Suprapubic skin (tissue), 4 donors: ENCODE results near the gene SLC43A3. TPM values are rescaled to one million over a fixed set of nuclear protein-coding genes. Genes with fewer than 3 reads are reported as not detected.
"Not testable (repeated sequence)": the region's sequence is repeated elsewhere in the genome, so short reads cannot be mapped to it uniquely, and the experiment has no call there.

ENCODE experiments used
- DNase-seq, 2 donors: peaks; one replicate each; pipeline ENCODE4 v3.0.0-alpha.2; 2019; ENCODE audit warnings: low spot score in 2 of 2
- H3K27ac ChIP-seq: fragments of 200-600 bp; sonication (generic); one replicate; pipeline ENCODE4 v1.5.1; 2019
- H3K27me3 ChIP-seq: fragments of 200-600 bp; sonication (generic); one replicate; pipeline ENCODE4 v1.5.1; 2019
- H3K36me3 ChIP-seq: fragments of 200-600 bp; sonication (generic); one replicate; pipeline ENCODE4 v1.5.1; 2019
- H3K4me1 ChIP-seq: fragments of 200-600 bp; sonication (generic); one replicate; pipeline ENCODE4 v1.5.1; 2019
- H3K4me3 ChIP-seq: fragments of 200-600 bp; sonication (generic); one replicate; pipeline ENCODE4 v1.5.1; 2019; ENCODE audit warnings: mild to moderate bottlenecking
- H3K9me3 ChIP-seq: fragments of 200-600 bp; sonication (generic); one replicate; pipeline ENCODE4 v1.5.1; 2019
- EP300 ChIP-seq: sonication (generic); formaldehyde crosslinking; IDR thresholded peaks from one replicate; pipeline ENCODE4 v1.6.1; 2017; ENCODE audit warnings: antibody characterized with exemption
- POLR2A ChIP-seq, 2 donors: fragments of 450-650 bp; IDR thresholded peaks; one replicate each; pipeline ENCODE4 v1.6.1; 2017; ENCODE audit warnings: antibody characterized with exemption in 2 of 2, mild to moderate bottlenecking in 2 of 2, moderate library complexity in 2 of 2
- POLR2AphosphoS5 ChIP-seq, 3 donors: sonication (generic); formaldehyde crosslinking; IDR thresholded peaks; one replicate each; pipeline ENCODE4 v1.6.1; 2017; ENCODE audit warnings: antibody characterized with exemption in 3 of 3
- WGBS: methylation state at CpG from one replicate; pipeline ENCODE4 v1.1.5; 2018; 5-methylcytosine and 5-hydroxymethylcytosine counted together
- total RNA-seq, 4 donors: library from RNA; depleted of rRNA; stranded (reverse); fragments of >200 nt; gene quantifications; one replicate each; pipeline ENCODE4 v1.1.0, GENCODE V29; 2016
- TF ChIP-seq, protein P1 (sequence below), 2 donors: fragments of 200-600 bp in 1 of 2; fragments of 450-650 bp in 1 of 2; sonication (generic) in 1 of 2; IDR thresholded peaks; one replicate each; pipeline ENCODE4 v1.5.1; 2016 to 2019; ENCODE audit warnings: antibody characterized with exemption in 2 of 2, mild to moderate bottlenecking in 1 of 2, moderate library complexity in 1 of 2

Gene SLC43A3
- total RNA-seq, 4 donors from 2014 or later: 44.5 to 70.4 (median 60.0) TPM

DNA sequence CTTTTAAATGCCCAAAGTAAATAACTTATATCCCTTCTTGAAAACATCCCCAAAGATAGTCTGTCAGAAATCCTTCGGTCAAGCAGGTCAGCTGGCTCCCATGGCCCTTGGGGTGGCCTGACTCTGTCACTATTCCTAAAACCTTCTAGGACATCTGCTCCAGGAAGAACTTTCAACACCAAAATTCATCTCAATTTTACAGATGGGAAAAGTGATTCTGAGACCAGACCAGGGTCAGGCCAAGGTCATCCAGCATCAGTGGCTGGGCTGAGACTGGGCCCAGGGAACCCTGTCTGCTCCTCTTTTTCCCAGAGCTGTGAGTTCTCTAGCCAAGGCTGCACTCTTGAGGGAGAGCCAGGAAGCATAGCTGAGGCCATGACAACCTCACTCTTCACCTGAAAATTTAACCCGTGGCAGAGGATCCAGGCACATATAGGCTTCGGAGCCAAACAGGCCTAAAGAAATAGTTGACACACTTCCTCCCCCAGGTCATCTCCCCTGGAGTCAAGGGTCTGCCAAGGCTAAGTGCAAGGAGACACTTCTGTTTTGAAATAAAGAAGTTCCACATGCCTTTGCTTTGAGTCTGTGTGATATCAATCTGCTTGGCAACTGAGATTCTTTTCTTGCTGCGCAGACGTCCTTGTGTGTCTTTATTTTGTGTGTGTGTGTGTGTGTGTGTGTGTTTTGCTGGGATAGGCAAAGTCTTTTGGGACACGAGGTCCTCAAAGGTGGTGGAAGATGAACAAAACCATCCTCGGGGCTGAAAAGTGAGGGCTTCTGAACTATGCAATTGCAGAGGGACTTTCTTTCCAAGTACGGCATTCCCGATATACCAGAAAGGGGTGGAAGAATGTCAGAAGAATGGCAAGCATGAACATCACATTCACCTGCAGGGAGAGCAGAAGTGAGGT, 19.7 kb downstream of the SLC43A3 start:
- Histone ChIP-seq H3K9me3 (no peaks in the 10 kb centered on the region), H3K4me3 (no peak overlapping the region), H3K4me1 (peaks cover 12% of the 10 kb centered on the region), H3K27me3 (no peaks in the 10 kb centered on the region), H3K36me3 (peaks cover 53% of the 10 kb centered on the region), H3K27ac (peak overlapping the region; percentile 1)
- no peak for DNase-seq
- 73% methylated on average over 9 of the region's 9 CpGs for WGBS
- no peak for TF ChIP-seq POLR2AphosphoS5 (IDR thresholded peaks at IDR 0.05)
- TF ChIP-seq POLR2A (IDR thresholded peaks at IDR 0.05): no peak
- no peak for TF ChIP-seq EP300
- TF ChIP-seq, protein P1, sequence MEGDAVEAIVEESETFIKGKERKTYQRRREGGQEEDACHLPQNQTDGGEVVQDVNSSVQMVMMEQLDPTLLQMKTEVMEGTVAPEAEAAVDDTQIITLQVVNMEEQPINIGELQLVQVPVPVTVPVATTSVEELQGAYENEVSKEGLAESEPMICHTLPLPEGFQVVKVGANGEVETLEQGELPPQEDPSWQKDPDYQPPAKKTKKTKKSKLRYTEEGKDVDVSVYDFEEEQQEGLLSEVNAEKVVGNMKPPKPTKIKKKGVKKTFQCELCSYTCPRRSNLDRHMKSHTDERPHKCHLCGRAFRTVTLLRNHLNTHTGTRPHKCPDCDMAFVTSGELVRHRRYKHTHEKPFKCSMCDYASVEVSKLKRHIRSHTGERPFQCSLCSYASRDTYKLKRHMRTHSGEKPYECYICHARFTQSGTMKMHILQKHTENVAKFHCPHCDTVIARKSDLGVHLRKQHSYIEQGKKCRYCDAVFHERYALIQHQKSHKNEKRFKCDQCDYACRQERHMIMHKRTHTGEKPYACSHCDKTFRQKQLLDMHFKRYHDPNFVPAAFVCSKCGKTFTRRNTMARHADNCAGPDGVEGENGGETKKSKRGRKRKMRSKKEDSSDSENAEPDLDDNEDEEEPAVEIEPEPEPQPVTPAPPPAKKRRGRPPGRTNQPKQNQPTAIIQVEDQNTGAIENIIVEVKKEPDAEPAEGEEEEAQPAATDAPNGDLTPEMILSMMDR (IDR thresholded peaks at IDR 0.05): no peak

DNA sequence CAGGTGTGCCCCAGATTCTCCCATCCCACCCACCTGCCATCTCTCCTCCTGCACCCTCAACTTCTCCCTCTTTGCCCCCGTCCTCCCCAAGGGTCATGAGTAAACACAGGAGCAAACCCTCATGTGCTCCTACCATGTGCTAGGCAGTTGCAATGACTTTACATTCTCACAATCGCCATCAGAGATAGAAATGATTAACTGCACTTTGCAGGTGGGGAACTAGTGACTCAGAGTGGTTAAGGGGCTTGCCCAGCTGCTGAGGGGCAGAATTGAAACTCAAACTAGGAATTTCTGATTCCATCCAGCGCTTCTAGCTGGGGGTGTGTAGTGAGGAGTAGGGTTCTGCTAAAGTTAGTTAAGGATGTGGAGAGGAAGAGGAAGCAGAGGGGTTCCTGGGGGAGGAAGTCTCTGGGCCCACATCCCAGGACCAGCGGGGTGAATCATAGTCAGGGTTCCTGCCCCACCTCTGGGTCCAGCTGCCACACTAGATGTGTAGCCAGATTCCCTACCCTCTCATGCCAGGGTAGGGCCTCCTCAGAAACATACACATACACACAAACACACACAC, 20.5 kb downstream of the SLC43A3 start:
- Histone ChIP-seq H3K9me3 (no peaks in the 10 kb centered on the region), H3K36me3 (peaks cover 50% of the 10 kb centered on the region), H3K27me3 (no peaks in the 10 kb centered on the region), H3K27ac (no peak overlapping the region), H3K4me1 (peaks cover 12% of the 10 kb centered on the region), H3K4me3 (no peak overlapping the region)
- DNase-seq: no peak
- 62% methylated on average over 4 of the region's 4 CpGs for WGBS
- no peak for TF ChIP-seq EP300
- no peak for TF ChIP-seq POLR2AphosphoS5 (IDR thresholded peaks at IDR 0.05)
- TF ChIP-seq, protein P1 (IDR thresholded peaks at IDR 0.05): no peak
- no peak for TF ChIP-seq POLR2A (IDR thresholded peaks at IDR 0.05)

DNA sequence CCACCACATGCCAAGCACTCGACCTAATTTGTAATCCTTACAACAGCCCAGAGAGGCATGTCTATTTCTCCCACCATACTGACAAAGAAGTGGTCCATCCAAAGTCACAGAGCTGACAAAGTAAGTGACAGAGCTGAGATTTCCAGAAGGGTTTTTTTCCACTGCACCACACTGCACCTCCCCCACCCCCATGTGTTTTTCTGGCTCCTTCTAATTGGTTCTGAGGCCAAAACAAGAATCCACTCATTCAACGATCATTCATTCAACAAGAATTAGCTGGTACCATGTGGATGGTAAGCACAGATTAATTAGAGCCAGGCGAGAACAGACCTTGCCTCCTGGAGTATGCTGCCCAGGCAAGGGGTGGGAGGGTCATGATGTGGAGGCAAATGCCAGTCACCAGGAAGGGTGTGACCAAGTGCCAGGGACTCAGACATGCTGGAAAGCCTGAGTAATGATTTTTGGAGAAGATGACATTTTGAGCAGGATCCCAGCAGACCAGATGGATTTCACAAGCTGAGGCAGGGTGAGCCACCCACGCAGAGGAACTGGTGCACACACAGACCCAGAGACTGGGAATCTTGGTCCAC, 21.6 kb downstream of the SLC43A3 start:
- 52% methylated on average over 4 of the region's 4 CpGs for WGBS
- Histone ChIP-seq H3K4me3 (no peak overlapping the region), H3K27ac (no peak overlapping the region), H3K36me3 (peaks cover 43% of the 10 kb centered on the region), H3K27me3 (no peaks in the 10 kb centered on the region), H3K4me1 (peaks cover 12% of the 10 kb centered on the region), H3K9me3 (no peaks in the 10 kb centered on the region)
- no peak for DNase-seq
- TF ChIP-seq POLR2AphosphoS5 (IDR thresholded peaks at IDR 0.05): no peak
- TF ChIP-seq EP300: no peak
- no peak for TF ChIP-seq POLR2A (IDR thresholded peaks at IDR 0.05)
- TF ChIP-seq, protein P1 (IDR thresholded peaks at IDR 0.05): no peak

DNA sequence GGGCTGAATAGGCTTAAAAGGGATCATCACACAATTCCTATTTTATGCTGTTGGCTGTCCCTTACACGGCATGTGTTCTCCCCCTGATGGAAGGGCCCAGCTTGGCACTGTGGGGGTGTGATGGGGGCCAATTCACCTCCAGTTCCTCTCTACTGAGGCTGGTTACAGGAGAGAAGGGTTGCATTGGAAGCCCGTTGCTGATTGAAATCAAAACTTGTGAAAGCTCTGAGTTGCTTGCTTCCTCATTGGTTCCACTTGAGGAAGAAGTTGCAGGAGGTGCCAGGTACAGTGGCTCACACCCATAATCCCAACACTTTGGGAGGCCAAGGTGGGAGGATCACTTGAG, 23.1 kb downstream of the SLC43A3 start:
- Histone ChIP-seq H3K4me3 (no peak overlapping the region), H3K36me3 (peaks cover 27% of the 10 kb centered on the region), H3K4me1 (peaks cover 12% of the 10 kb centered on the region), H3K27me3 (no peaks in the 10 kb centered on the region), H3K27ac (no peak overlapping the region), H3K9me3 (no peaks in the 10 kb centered on the region)
- TF ChIP-seq EP300 (no peak), POLR2A (IDR thresholded peaks at IDR 0.05) (no peak), POLR2AphosphoS5 (IDR thresholded peaks at IDR 0.05) (no peak)
- TF ChIP-seq, protein P1 (IDR thresholded peaks at IDR 0.05): no peak
- WGBS: 79% methylated on average over 2 of the region's 2 CpGs
- no peak for DNase-seq

DNA sequence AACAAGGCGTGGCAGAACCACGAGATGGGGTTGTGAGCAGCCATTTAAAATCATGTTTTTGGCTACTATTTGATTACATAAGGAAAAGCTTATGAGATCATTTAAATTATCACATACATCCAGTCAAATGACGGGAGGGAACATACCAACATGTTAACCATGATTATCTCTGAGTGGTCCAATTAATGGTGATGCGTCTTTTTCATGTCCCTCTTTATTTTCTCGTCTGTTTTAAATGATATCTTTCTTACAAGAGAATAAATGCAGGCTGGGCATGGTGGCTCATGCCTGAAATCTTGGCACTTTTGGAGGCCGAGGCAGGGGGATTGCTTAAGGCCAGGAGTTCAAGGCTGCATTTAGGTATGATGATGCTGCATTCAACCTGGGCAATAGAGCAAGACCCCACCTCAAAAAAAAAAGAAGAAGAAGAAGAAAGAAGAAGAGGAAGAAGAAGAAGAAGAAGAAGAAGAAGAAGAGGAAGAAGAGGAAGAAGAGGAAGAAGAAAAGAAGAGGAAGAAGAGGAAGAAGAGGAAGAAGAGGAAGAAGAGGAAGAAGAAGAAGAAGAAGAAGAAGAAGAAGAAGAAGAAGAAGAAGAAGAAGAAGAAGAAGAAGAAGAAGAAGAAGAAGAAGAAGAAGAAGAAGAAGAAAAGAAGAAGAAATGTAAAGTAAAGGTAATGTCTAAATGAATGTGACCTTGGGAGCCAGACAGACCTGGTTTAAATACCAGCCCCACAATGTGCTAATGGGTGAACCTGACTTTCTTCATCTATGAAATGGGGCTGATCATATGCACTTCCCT, 23.7 kb downstream of the SLC43A3 start:
- DNase-seq, H3K27me3 ChIP-seq, H3K27ac ChIP-seq, H3K9me3 ChIP-seq, H3K4me3 ChIP-seq: not testable (repeated sequence)
- peaks cover 12% of the 10 kb centered on the region for H3K4me1 ChIP-seq
- WGBS: 83% methylated on average over 6 of the region's 6 CpGs
- H3K36me3 ChIP-seq: peaks cover 21% of the 10 kb centered on the region
